ENCODE results near the gene TAS2R41.
"Not testable (repeated sequence)": the region's sequence is repeated elsewhere in the genome, so short reads cannot be mapped to it uniquely, and the experiment has no call there.

The TAS2R41 gene

GRCh38 chr7:143458263-143458662 lies 19.4 kb upstream of the TAS2R41 start:
- no peak for DNase-seq

- DNase-seq = no peak
Observed at GRCh38 chr7:143458681-143459080, 19.0 kb upstream of the TAS2R41 start.

GRCh38 chr7:143459359-143459758 lies 18.3 kb upstream of the TAS2R41 start:
- no peak for DNase-seq

- DNase-seq = no peak
Observed at GRCh38 chr7:143460271-143460979, 17.2 kb upstream of the TAS2R41 start.

- DNase-seq = no peak
Observed at GRCh38 chr7:143462045-143462444, 15.6 kb upstream of the TAS2R41 start.

GRCh38 chr7:143463556-143463955 lies 14.1 kb upstream of the TAS2R41 start:
- no peak for DNase-seq

GRCh38 chr7:143463957-143464356 lies 13.7 kb upstream of the TAS2R41 start:
- DNase-seq = no peak

- no peak for DNase-seq
Observed at GRCh38 chr7:143467724-143468123, 9.9 kb upstream of the TAS2R41 start.

- not testable (repeated sequence) for DNase-seq
Observed at GRCh38 chr7:143472071-143472689, 5.5 kb upstream of the TAS2R41 start.

- DNase-seq = no peak
Observed at GRCh38 chr7:143479055-143479766, 1.5 kb downstream of the TAS2R41 start.

- no peak for DNase-seq
Observed at GRCh38 chr7:143480501-143480900, 2.8 kb downstream of the TAS2R41 start.

GRCh38 chr7:143484119-143484518 lies 6.4 kb downstream of the TAS2R41 start:
- no peak for DNase-seq

- no peak for DNase-seq
Observed at GRCh38 chr7:143485094-143485493, 7.4 kb downstream of the TAS2R41 start.

- no peak for DNase-seq
Observed at GRCh38 chr7:143485500-143485899, 7.8 kb downstream of the TAS2R41 start.

- DNase-seq = not testable (repeated sequence)
Observed at GRCh38 chr7:143486266-143486665, 8.6 kb downstream of the TAS2R41 start.

GRCh38 chr7:143487061-143487460 lies 9.4 kb downstream of the TAS2R41 start:
- DNase-seq = no peak

GRCh38 chr7:143487566-143487965 lies 9.9 kb downstream of the TAS2R41 start:
- DNase-seq = no peak

- no peak for DNase-seq
Observed at GRCh38 chr7:143490717-143491306, 13.1 kb downstream of the TAS2R41 start.

- no peak for DNase-seq
Observed at GRCh38 chr7:143492043-143492471, 14.4 kb downstream of the TAS2R41 start.

- DNase-seq = no peak
Observed at GRCh38 chr7:143492799-143493739, 15.4 kb downstream of the TAS2R41 start.

GRCh38 chr7:143493751-143494150 lies 16.1 kb downstream of the TAS2R41 start:
- no peak for DNase-seq

GRCh38 chr7:143494622-143495021 lies 16.9 kb downstream of the TAS2R41 start:
- no peak for DNase-seq

Data from NCI-H1436 (cell line).